Measurements from ENCODE around the gene SLC7A6OS.

SLC7A6OS gene

DNA sequence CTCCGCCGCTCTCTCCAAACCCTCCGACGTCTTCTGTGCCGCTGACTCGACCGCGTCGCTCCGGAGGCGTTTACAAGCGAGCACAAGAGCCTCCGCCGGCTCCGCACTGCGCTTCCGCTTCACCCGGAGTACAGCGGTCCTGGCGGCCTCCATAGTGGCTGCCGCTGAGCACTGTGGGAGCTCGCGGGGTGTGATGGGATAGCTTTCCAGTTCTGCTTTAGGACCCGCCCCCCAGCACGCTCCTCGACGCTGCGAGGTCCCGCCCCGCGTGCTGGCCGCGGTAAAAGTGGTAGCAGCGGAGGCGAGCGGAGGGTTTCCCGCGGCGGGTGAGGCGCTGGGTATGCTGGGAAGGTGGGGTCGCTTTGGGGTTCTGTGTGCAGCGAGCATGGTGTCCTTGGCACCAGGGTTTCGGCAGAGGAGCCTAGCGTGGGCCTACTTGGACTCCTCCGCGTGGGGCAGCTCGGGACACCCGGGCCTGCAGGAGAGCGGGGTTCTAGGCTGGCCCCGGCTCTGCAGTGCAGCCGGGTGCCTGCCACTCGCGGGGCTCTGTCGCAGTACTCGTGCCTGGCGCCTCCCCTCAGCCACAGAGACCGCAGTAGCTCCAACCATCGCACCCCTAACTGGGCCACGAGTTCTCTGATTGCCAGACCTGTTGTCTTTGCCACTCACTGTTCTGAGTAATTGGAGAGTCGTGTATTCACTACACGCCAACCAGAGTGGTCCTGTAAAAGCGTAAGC is at the start of gene SLC7A6OS, which contains the start of gene PRMT7:
TSS of gene SLC7A6OS (minus strand) at position 173 of the 738 bp plus-strand sequence. CDS start at position 153, 20 bp downstream.
TSS of gene PRMT7 (plus strand) at position 246 of the 738 bp plus-strand sequence. CDS start 4,961 bp downstream, outside the sequence.
- peak; percentile 93 for DNase-seq

- no peak for DNase-seq
Measured at GRCh38 chr16:68359398-68360191, 48.8 kb upstream of the SLC7A6OS start.

DNA sequence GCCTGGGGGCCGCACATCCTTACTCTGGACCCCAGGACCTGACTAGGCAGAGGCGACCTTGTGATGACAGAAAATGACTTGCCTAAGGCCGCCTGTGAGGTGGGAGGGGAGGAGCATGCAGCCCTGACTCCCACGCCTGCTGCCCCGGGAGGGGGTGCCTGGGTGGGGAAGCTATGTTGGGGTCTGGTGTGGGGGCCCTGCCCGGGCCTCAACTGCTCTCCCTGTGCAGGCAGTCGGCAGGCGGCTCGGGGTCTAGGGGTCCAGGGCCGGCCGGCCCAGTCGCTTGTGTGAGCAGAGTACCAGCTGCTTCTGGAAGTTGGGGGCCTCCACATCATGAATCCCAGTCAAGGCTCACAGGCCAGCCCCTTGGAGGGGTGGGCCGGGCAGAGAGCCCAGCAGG is 48.2 kb upstream of the SLC7A6OS start:
- no peak for DNase-seq

GRCh38 chr16:68357923-68358322 is 47.2 kb upstream of the SLC7A6OS start:
- DNase-seq, result no peak

GRCh38 chr16:68357521-68357922 is 46.8 kb upstream of the SLC7A6OS start:
- no peak for DNase-seq

- DNase-seq, result no peak
Measured at GRCh38 chr16:68356919-68357286, 46.2 kb upstream of the SLC7A6OS start.

- DNase-seq, result peak; percentile 75
Measured at GRCh38 chr16:68356249-68356918, 45.6 kb upstream of the SLC7A6OS start.

DNA sequence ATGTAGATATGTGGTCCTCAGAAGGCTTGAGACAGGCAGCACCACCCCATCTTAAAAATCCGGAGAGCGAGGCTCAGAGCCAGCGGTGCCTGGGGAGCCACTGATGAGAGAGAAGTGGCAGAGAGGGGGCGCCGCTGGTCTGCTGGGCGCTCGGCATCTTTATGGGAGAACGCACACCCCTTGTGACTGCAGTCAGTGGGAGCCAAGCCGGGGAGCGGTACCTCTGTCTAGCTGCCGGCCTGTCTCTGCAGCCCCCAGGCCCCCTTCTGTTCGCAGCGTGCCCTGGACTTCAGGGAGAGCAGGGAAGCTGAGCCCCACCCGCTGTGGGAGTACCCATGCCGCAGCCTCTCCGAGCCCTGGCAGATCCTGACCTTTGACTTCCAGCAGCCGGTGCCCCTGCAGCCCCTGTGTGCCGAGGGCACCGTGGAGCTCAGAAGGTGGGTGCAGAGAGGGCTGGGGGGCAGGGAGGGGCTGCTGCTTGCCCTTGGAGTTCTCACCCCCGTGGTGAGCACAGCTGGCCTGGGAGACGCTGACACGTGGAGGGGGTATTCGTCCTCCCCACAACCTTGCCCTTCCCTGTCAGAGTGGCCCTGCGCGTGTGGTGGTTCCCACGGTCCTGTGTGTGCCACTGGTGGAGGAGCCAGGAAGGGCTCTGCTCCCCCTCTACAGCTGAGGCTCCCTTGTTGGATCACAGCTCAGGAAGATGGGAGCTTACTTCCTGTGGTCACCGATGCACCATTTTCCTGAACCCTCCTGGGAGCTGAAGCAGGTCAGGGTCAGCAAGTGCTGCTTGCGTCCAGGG is 44.9 kb upstream of the SLC7A6OS start:
- no peak for DNase-seq

- DNase-seq, result no peak
Measured at GRCh38 chr16:68354816-68355215, 44.1 kb upstream of the SLC7A6OS start.

DNA sequence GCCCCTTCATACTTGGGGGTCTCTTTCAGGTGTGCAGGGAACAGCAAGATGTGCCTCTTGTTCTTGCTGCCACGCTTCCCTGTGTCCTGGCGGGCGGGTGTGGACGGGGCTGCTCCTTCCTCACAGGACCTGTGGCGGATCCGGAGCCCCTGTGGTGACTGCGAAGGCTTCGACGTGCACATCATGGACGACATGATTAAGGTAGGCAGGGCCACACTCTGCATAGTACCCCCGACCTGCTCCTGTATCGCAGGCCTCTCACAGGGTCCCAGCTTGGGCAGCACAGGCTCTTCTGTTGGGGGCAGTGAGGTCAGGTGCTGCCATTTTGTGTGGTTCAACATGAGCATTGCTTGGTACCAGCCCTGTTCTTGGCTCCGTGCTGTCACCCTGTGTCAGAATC is 42.6 kb upstream of the SLC7A6OS start:
- no peak for DNase-seq

- DNase-seq, result no peak
Measured at GRCh38 chr16:68351991-68352431, 41.3 kb upstream of the SLC7A6OS start.

DNA sequence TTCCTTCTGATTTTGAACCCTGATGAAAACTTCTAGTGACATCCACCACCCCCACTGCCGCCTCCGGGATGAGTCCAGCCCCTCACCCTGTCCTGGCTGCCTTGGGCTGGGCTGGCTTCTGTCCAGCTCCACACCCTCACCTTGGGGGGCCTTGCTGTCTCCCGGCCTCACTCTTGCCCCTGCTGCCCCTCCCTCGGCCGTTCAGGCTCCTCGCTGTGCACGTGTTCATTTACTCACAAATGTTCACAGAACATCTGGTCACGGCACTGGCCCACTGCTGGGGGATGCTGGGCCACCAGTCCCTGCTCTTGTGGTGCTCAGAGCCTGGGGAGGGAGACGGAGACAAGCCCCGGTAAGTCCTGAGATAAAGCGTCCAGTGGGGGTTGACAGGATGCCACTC is 40.7 kb upstream of the SLC7A6OS start:
- no peak for DNase-seq

- DNase-seq, result no peak
Measured at GRCh38 chr16:68350813-68351350, 40.1 kb upstream of the SLC7A6OS start.

DNA sequence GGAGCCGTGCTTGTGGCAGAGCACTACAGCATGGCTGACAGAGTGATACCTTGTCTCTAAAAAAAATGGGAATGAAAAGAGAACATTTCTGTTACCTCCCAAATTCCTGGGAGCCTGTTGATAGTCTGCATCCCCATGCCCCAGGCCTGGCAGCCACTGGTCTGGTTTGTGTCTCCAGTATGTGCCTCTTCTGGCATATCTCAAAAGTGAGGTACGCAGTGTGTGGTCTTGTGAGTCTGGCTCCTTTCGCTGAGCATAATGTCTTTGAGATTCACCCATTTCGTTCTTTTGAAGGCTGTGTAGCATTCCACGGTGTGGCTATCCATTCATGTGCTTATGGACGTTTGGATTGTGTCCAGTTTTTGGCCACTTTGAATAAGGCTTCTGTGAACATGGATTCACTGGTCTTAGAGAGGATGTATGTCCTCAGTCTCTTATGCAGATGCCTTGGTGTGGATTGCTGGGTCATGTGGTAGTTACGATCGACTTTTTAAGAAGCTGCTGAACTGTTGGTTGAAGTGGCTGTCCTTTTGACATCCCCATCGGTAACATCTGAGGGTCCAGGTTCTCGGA is 39.2 kb upstream of the SLC7A6OS start:
- no peak for DNase-seq

DNA sequence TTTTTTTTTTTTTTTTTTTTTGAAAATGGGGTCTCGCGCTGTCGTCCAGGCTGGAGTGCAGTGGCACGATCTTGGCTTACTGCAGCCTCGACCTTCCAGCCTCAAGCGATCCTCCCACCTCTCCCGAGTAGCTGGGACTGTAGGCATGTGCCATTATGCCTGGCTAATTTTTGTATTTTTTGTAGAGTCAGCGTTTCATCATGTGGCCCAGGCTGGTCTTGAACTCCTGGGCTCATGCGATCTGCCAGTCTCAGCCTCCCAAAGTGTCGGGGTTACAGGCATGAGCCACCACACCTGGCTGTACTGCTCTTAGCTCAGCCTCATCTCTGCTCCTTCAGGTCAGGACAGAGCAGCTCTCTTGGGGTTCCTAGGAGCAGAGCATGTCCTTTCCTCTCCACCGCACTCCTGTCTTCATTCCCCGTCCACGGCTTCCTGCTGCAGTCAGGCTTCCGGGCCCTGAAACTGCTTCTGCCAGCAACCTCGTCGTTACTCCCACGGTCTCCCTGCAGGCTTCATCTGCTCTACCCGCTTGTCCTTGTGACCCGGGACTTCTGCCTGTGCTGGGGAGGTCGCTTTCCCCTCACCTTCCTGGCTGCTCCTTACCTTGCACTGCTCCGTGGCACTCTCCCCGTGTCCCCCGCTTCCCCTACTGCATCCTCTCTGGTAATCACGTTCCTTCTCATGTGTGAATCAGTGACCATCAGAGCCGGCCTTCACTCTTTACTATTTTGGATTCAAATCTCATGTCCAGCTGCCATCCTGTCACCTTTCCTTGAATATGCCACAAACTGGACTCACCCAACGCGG is 38.1 kb upstream of the SLC7A6OS start:
- no peak for DNase-seq

DNA sequence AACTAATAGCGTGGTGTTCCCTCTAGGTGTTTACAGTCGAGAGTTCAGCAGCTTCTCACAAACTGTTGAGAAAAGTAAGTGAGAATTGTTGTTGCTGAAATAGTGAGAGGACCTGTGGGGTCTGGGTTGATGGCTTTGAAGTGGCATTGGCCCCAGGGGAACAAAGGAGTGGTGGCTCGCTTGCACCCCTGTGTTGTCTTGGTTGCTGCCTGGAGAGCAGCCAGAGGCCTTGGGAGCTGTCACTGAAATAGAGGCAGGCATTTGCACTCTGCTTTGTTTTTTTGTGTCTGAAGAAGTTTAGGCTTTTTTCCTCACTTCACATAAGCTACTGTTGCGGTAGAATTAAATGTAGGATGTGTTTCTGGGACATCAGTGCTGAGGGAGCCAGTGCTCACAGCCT is 36.9 kb upstream of the SLC7A6OS start:
- no peak for DNase-seq

GRCh38 chr16:68346892-68347480 is 36.2 kb upstream of the SLC7A6OS start:
- no peak for DNase-seq

- no peak for DNase-seq
Measured at GRCh38 chr16:68345958-68346635, 35.4 kb upstream of the SLC7A6OS start.

DNA sequence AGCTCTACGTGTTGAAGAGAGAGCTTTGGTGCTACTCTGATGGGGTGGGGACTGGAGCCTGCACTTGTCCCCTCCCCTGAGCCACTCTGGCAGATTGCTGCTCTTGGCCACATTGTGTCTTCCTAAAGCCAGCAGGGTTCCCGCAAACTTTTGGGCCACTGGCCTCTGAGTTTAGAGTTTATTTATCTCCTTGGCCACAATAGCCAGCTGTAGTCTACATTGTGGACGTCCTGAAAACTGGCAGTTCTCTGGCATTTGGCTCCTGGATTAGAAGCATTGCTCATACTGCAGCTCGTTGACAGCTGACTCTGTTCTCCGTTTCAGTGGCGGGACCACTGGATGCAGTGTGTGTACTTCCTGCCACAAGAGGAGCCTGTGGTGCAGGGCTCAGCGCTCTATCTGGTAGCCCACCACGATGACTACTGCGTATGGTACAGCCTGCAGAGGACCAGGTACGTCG is 34.6 kb upstream of the SLC7A6OS start:
- DNase-seq, result no peak

- DNase-seq, result no peak
Measured at GRCh38 chr16:68344252-68344651, 33.5 kb upstream of the SLC7A6OS start.
